ENCODE data around the gene ATAD2B.

ATAD2B gene

GRCh38 chr2:23836505-23836904 is 90.4 kb downstream of the ATAD2B start:
- DNase-seq: no peak

DNA sequence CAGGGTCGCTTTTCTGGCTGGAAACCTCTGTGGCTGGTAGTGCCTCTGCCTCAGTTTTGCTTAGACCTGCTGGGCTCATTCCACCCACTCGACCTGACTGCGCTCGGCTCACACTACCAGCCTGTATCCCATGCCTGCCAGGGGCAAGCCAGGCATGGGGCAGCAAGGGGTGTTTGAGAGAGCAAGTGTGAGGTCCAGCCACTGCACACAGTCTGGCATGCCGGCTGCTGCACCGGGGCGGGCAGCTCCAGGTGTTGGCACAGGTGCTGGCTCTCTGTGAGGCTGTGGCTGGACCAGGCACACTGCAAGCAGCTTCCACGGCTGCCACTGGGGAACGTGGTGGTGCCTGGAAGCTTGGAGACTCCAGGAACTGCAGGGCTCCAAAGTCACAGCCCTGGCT is 90.9 kb downstream of the ATAD2B start:
- no peak for DNase-seq

GRCh38 chr2:23835423-23835822 is 91.5 kb downstream of the ATAD2B start:
- no peak for DNase-seq

- DNase-seq: no peak
Observed at GRCh38 chr2:23828986-23829385, 97.9 kb downstream of the ATAD2B start.

DNA sequence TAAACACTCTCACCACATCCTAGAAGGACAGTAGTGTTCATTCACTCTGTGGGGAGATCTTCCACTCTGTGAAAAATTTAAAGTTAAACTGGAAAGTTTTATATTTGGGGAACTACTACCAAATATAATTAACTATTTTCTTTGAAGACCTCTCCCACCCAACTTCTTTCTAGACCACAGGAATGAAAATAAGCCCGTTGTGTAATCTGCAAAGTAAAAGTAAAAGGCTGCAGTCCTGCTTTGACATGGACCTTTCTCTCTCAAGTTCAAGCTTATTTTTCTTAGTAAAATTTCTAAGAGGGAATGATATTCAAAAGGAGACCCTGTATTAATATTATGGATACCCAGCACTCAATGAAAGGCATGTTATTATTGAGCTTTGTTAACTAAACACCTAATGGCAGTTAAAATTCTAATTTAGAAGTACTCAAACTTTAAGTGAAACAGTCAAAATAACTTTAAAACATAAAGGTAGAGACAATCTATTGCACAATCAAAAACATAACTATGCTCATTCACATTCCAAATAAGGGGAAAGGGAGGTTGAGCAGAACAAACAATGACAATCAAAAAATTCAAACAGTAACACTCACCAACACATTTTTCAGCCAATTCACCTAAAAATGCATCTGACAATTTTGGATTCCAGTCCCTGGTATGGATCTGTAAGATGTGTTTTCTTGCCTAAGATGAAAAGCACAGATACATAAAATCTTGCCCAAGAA is 98.5 kb downstream of the ATAD2B start:
- DNase-seq: no peak

- DNase-seq: no peak
Observed at GRCh38 chr2:23827287-23827686, 99.6 kb downstream of the ATAD2B start.

- DNase-seq: no peak
Observed at GRCh38 chr2:23826771-23827170, 100.2 kb downstream of the ATAD2B start.

- no peak for DNase-seq
Observed at GRCh38 chr2:23826040-23826439, 100.9 kb downstream of the ATAD2B start.

GRCh38 chr2:23824777-23825212 is 102.1 kb downstream of the ATAD2B start:
- peak; percentile 70 for DNase-seq

- DNase-seq: no peak
Observed at GRCh38 chr2:23823863-23824262, 103.1 kb downstream of the ATAD2B start.

- no peak for DNase-seq
Observed at GRCh38 chr2:23814963-23815362, 112.0 kb downstream of the ATAD2B start.

GRCh38 chr2:23813438-23813837 is 113.5 kb downstream of the ATAD2B start:
- no peak for DNase-seq

DNA sequence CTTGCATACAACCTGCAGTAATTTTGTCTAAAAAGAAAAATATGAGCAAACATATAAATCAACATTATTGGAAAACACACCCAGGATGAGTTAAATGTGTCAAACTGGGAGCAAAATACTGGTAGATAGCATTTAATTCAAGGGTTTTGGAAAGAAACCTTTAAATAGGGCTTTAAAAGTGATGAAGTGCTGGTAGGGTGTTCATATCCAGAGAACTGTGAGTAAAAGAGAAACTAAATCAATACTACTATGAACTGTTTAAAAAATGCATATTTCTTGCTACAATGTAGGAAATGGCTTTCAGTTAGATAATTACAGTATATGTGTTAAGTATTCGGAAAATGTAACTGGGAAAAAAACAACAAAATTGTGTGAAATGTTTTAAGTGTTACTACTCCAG is 117.8 kb downstream of the ATAD2B start:
- DNase-seq: no peak

DNA sequence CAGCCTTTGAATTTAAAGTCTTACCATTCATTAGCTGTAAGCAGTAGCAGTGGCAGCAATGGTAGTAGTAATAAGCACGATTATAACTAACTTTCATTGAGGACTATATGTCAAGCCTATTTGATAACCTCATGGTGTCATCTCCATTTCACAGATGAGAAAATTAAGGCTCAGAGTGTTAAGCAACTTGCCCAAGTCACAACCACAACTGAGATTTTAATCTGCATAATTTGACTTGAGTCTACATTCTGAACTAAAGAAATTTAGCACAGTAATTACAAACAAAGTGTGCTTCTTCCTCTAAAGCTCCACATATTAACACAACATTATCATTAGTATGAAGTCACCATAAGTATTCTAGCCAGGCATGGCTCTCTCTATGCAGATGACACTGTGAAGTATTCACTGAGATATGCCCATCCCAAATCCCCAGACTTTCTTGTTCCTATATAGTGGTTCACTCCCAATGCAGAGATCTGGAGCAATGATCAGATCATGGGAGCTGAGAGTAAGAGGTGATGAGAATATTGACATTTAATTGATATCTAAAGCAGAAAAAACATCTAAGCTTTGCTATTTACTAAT is 120.2 kb downstream of the ATAD2B start:
- no peak for DNase-seq

- DNase-seq: no peak
Observed at GRCh38 chr2:23806201-23806600, 120.7 kb downstream of the ATAD2B start.

GRCh38 chr2:23803965-23804542 is 122.9 kb downstream of the ATAD2B start:
- no peak for DNase-seq

DNA sequence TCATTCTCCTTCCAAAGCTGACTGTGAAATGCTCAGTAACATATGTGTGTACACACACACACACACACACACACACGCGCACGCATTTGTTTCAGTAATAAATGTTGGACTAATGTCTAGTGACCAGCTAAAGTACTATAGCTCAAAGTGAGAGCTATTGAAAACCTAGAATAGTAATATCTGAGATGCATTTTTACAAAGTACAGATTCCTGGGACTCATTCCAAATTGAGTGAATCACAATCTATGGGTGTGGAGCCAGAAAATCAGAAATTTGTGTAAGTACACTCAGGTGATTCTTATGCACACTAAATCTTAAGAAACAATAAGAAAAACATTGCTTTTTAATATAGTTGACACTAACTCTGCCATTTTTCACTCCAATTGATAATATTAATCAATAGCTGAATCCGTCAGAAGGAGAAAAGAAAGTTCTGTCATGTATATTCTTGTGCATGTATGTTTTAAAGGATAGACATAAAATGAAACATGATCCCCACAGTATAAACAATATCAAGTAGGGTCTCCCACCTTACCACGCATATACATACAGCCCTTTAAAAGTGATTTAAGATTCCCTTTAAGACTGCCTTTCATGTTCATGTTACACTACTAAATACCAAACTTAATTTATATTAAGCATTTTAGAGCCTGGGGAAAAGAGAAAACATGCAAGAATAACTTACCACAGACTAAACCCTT is 123.5 kb downstream of the ATAD2B start:
- no peak for DNase-seq

GRCh38 chr2:23801396-23801795 is 125.5 kb downstream of the ATAD2B start:
- DNase-seq: no peak

GRCh38 chr2:23794234-23794633 is 132.7 kb downstream of the ATAD2B start:
- DNase-seq: no peak

DNA sequence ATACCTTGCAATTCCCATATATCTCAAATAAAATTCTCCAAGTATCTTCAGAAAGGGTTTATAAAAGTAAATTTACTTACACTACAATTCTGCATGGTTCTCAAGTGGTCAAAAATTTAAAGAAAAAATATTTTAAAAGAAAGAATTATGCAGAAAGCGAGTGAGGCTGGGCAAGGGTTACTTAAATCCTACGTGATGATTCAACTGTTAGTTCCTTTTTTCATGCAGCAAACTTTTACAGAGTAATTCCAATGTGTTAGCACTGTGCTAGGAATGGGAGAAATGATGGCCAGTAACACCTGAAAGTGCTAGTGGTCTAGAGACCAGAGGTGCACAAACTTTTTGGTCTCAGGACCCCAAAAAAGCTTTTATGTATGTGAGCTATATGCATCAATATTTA is 133.4 kb downstream of the ATAD2B start:
- no peak for DNase-seq

- DNase-seq: peak; percentile 15
Observed at GRCh38 chr2:23791030-23791429, 135.9 kb downstream of the ATAD2B start.

DNA sequence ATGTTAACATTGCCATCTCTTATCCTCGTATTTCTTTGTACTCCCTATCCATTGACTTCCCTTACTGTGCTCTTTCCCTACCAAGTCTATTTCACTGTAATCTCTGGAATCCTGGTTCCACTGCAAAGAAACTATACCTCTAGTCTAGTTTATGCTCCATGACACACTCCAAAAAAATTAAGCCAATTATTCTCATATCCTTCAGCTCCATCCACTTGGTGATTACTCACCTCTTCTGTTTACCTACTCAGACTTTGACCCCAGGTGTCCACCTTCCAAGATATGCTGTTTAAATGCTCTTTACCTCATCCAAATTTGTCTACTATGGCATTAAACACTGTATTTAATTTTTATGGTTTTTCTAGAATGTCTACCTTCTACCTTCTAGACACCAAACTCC is 137.9 kb downstream of the ATAD2B start:
- DNase-seq: no peak

DNA sequence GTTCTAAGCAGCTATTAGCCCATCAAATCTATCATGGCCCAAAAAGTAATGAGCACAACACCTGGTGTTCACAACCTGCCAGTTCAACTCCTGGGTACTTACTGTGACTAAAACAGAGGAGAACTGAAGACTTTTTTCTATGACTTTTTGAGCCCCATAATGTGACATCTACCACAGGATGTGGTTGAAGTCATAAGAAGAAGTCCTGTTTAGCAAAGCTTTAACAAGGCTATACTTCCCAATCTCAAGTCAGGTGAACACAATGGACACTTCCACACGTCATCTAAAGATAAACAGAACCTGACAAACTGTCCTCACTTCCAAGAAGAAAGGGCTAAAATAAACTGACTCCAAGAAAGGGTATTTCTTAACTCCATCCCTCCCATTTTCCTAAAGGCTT is 138.8 kb downstream of the ATAD2B start:
- DNase-seq: no peak

DNA sequence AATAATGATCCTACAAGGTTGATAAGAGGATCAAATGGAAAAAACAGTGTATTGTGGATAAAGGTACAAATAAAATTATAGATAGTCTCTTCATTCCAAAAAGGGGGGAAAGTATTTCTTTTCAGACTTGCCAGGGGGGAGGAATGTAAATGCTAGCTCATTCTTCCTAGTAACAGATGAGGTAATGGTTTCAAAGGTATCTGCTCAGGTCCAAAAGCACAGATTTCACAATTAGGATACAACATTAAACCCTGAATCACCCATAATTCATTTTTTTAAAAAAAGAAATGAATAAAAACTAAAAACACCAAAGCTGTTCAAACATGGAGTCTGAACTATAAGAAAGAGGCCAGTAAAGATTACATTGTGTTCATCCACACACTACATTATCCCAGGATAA is 142.0 kb downstream of the ATAD2B start:
- no peak for DNase-seq

All from kidney glomerular epithelial cell (primary cell).